ENCODE measurements around the gene NUP205.
A peak's percentile ranks its signal among the peaks of the same experiment; 100 is the strongest.

Gene NUP205

GRCh38 chr7:135512135-135512887 is 45.4 kb upstream of the NUP205 start:
- peak; percentile 47 for TF ChIP-seq CTCF (IDR thresholded peaks at IDR 0.05; ENCODE audit: low read depth, low read length)

GRCh38 chr7:135514856-135515255 is 42.9 kb upstream of the NUP205 start:
- no peak for DNase-seq (ENCODE audit: extremely low read depth, low read depth)
- no peak for TF ChIP-seq CTCF (IDR thresholded peaks at IDR 0.05; ENCODE audit: low read depth, low read length)

More at GRCh38 chr7:135512135-135512887, 45.4 kb upstream of the NUP205 start:
- no peak for DNase-seq (ENCODE audit: extremely low read depth, low read depth)

- DNase-seq (ENCODE audit: extremely low read depth, low read depth), result no peak
- no peak for TF ChIP-seq CTCF (IDR thresholded peaks at IDR 0.05; ENCODE audit: low read depth, low read length)
Measured at GRCh38 chr7:135517060-135517459, 40.7 kb upstream of the NUP205 start.

GRCh38 chr7:135518748-135519147 is 39.0 kb upstream of the NUP205 start:
- TF ChIP-seq CTCF (IDR thresholded peaks at IDR 0.05; ENCODE audit: low read depth, low read length), result no peak
- no peak for DNase-seq (ENCODE audit: extremely low read depth, low read depth)

GRCh38 chr7:135519233-135519688 is 38.5 kb upstream of the NUP205 start:
- DNase-seq (ENCODE audit: extremely low read depth, low read depth), result no peak
- TF ChIP-seq CTCF (IDR thresholded peaks at IDR 0.05; ENCODE audit: low read depth, low read length), result no peak

- DNase-seq (ENCODE audit: extremely low read depth, low read depth), result no peak
- TF ChIP-seq CTCF (IDR thresholded peaks at IDR 0.05; ENCODE audit: low read depth, low read length), result no peak
Measured at GRCh38 chr7:135519871-135520270, 37.8 kb upstream of the NUP205 start.

GRCh38 chr7:135522509-135522908 is 35.2 kb upstream of the NUP205 start:
- DNase-seq (ENCODE audit: extremely low read depth, low read depth), result no peak
- no peak for TF ChIP-seq CTCF (IDR thresholded peaks at IDR 0.05; ENCODE audit: low read depth, low read length)
